GM12874 (cell line): ENCODE data around the gene AP1G1.

Experiments used
- TF ChIP-seq, protein P1 (sequence below): IDR thresholded peaks from 2 replicates; pipeline ENCODE4 v1.5.1; 2011; ENCODE audit warnings: low read depth, mild to moderate bottlenecking, control low read depth, low read length, moderate library complexity; ENCODE audit not compliant: insufficient read depth

Gene AP1G1

DNA sequence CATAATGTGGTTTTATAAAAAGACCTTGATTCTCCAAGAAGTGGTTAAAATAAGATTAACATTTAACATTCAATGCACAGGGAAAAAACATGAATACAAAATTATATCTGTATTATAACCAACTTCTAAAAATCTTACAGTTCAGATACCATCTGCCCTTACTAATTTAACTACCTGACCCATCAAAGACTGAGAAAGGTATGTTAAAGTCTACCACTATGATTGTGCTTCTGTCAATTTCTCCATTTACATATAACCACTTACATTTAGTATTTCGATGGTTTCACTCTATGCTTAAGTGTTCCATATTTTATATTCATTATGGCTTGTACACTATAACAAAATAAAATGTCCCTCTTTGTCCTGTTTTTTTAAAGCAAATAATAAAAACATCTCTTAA, 14.6 kb downstream of the AP1G1 start:
- TF ChIP-seq, protein P1, sequence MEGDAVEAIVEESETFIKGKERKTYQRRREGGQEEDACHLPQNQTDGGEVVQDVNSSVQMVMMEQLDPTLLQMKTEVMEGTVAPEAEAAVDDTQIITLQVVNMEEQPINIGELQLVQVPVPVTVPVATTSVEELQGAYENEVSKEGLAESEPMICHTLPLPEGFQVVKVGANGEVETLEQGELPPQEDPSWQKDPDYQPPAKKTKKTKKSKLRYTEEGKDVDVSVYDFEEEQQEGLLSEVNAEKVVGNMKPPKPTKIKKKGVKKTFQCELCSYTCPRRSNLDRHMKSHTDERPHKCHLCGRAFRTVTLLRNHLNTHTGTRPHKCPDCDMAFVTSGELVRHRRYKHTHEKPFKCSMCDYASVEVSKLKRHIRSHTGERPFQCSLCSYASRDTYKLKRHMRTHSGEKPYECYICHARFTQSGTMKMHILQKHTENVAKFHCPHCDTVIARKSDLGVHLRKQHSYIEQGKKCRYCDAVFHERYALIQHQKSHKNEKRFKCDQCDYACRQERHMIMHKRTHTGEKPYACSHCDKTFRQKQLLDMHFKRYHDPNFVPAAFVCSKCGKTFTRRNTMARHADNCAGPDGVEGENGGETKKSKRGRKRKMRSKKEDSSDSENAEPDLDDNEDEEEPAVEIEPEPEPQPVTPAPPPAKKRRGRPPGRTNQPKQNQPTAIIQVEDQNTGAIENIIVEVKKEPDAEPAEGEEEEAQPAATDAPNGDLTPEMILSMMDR: no peak

DNA sequence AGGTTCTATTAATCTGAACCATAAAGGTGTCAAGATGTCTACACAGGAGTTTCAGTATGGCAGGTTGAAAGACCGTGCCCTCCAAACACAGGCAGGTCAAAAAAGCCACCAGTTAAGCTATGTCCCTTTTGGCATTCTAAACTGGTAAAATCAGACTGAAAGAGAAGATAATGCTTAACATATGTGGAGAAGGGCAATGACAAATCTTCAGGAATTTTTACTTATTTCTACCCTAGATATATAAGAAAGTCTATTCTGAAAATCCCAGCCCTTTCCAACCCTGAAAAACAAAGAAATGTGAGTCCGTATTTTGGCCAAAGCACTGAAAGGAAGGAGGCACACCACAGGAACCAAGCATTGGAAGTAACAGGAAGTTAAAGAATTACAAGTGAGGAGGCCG, 16.5 kb downstream of the AP1G1 start:
- TF ChIP-seq, protein P1: no peak

DNA sequence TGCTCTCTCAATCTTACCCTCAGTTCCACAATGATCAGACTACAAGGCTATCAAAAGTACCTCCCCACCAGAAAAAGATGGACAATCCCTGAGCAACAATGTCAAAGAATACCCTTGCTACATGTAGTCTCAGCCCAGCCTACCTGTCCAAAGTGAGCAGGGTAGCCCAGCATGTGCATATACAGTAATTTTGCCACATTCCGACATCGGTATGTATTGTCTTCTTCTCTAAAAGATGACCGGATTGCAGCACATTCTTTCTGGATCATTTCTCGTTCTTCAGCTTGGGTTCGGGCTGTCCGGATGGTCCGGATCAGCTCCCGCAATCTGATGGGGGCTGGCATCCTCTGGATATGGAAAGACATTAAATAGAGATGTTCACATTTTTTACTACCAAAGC, 19.5 kb downstream of the AP1G1 start:
- TF ChIP-seq, protein P1: no peak

DNA sequence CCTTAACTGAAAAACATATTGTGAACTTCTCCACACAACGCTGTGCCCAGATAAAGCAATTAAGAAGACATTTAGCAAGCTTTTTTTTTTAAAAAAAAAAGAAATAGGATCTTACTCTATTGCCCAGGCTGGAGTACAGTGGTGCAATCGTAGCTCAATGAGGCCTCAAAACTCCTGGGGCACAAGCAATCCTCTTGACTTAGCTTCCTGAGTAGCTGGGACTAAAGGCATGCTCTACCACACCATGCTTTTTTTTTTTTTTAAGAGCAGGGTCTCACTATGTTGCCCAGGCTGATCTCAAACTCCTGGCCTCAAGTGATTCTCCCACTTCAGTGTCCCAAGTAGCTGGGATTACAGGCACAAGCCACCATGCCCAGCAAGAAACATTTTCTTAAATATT, 20.1 kb downstream of the AP1G1 start:
- TF ChIP-seq, protein P1: no peak

DNA sequence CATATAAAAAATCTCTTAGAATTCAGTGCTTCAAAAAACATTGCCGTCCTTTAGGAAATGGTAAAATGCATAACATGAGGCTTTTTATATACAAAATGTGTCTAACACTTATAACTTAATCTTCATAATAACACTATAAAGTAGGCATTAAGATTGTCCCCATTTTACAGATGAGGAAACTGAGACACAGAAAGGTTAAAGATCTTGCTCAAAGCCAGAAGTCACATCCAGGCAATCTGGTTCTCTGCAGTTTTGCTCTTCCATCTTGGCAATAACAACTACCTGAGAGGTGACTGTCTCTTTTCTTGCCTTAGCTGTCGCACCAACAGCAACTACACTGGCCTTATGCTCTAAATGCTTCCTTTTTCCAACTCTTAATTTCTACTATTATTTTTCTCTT, 24.5 kb downstream of the AP1G1 start:
- TF ChIP-seq, protein P1: no peak

DNA sequence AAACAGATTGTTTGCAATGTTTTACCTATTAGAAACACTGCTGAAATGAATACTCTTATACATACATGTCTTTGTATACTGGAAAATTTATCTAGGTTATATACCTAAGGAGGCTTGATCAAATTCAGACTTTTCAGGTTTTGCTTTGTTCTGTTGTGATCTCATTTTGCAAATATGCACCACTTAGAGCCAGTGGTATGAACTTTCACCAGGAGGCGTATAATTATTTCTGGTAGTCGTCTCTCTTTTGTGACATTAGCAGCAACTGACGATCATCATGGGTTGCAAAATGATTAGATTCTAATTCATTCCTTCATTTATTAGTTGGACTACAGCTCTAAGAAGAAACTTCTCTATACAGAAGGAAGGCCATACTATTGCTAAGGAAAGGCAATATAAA, 26.9 kb downstream of the AP1G1 start:
- TF ChIP-seq, protein P1: no peak

DNA sequence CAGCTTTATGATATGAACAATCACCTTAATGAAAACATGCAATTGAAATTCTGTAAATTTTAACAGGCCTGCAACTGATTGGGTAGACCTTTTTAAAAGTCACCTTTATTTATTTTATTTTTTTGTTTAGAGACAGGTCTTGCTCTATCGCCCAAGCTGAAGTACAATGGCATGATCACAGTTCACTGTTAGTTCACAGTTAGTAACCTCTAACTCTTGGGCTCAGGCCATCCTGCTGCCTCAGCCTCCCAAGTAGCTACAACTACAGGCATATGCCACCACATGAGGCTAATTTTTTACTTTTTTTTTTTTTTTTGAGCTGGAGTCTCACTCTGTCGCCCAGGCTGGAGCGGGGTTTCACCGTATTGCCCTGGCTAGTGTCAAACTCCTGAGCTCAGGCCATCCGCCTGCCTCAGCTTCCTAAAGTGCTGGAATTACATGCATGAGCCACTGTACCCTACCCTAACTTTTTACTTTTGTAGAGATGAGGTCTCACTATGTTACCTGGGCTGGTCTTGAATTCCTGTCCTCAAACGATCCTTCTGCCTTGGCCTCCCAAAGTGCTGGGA, 28.0 kb downstream of the AP1G1 start:
- TF ChIP-seq, protein P1: no peak
